Pancreas (tissue), 10 donors: ENCODE results near the gene PRPF4. TPM values are rescaled to one million over a fixed set of nuclear protein-coding genes. Genes with fewer than 3 reads are reported as not detected.
"Not testable (repeated sequence)": the region's sequence is repeated elsewhere in the genome, so short reads cannot be mapped to it uniquely, and the experiment has no call there.

Experiments used
- ATAC-seq, 4 donors: fragments of 200-7000 bp; cut with Tn5 transposase; one replicate each; pipeline versions ENCODE4 v1.8.0 to v1.9.1; 2020; ENCODE audit warnings: mild to moderate bottlenecking in 4 of 4, moderate library complexity in 4 of 4
- DNase-seq, 6 donors: peaks; one replicate each; pipeline ENCODE4 v3.0.0-alpha.2; 2020
- FAIRE-seq: peaks from 2 replicates; lab custom pipeline; 2012; peaks lifted over from hg19 to GRCh38; lab: Jason Lieb, UNC
- H3K27ac ChIP-seq, 4 donors: fragments of 200-600 bp; sonication (generic); 1 replicate in 3 of 4; 2 replicates in 1 of 4; pipeline versions ENCODE4 v1.5.0 to v1.8.0; 2020
- H3K27me3 ChIP-seq, 4 donors: fragments of 200-600 bp; one replicate each; pipeline ENCODE4 v1.8.0; 2021
- H3K36me3 ChIP-seq, 3 donors: fragments of 200-600 bp; sonication (generic) in 1 of 3; one replicate each; pipeline versions ENCODE4 v1.5.0 to v1.8.0; 2020 to 2021
- H3K4me1 ChIP-seq, 3 donors: fragments of 200-600 bp; one replicate each; pipeline ENCODE4 v1.8.0; 2021
- H3K4me3 ChIP-seq, 4 donors: fragments of 200-600 bp; sonication (generic) in 2 of 4; one replicate each; pipeline versions ENCODE4 v1.5.0 to v1.8.0; 2020 to 2021
- H3K9me3 ChIP-seq, 4 donors: fragments of 200-600 bp; one replicate each; pipeline ENCODE4 v1.8.0; 2021
- CTCF ChIP-seq, 4 donors: fragments of 200-600 bp; sonication (generic) in 3 of 4; IDR thresholded peaks; one replicate each; pipeline versions ENCODE4 v1.5.0 to v1.8.0; 2021; ENCODE audit warnings: antibody characterized with exemption in 4 of 4
- WGBS, 2 donors: extraction: QIAGEN DNeasy Blood & Tissue Kit; methylation state at CpG; one replicate each; pipeline ENCODE4 v1.1.7; 2013; 5-methylcytosine and 5-hydroxymethylcytosine counted together
- intact Hi-C, 3 donors: fragments of 100-400 bp; cut with DNase I; formaldehyde crosslinking; loops; one replicate each; pipeline versions ENCODE4 v1.11.1 to v1.14.2; 2022
- polyA plus RNA-seq, 2 donors: library from polyadenylated mRNA; stranded (reverse); fragments of 200-250 nt; gene quantifications; one replicate each; pipeline ENCODE4 v1.2.3, GENCODE V29; 2013
- total RNA-seq, 6 donors: library from RNA; stranded (reverse); fragmentation: NEBNext Ultra II Directional in 4 of 6; extraction: Animal tissue kit (Norgen Biotek cat#: 25700) in 4 of 6; gene quantifications; one replicate each; pipeline versions ENCODE4 v1.2.1 to v1.2.4, GENCODE V29; 2021 to 2023
- donor health status: healthy with polysubstance abuse.
- donor health status: DM: no; HTN: no; CAD: no; lungs with moderate emphysema.
- donor health status: DM: no; HTN: no; CAD: no.
- donor health status: control.
- donor health status: control.
- donor health status: Bipolar disorder and iron deficiency.
- donor health status: DM: yes; HTN: yes; CAD: no.
- donor health status: DM: no; HTN: no; CAD: no.
- donor health status: DM: no; HTN: no; CAD: no.
- donor health status: DM: yes; HTN: yes; CAD: no.

The PRPF4 gene
- total and polyA plus RNA-seq, 8 donors: 5.1 to 10.8 (median 8.4) TPM

- H3K4me3 ChIP-seq: no peak overlapping the region
- no peak for TF ChIP-seq CTCF (IDR thresholded peaks at IDR 0.05)
- 93% methylated on average over 4 of the region's 4 CpGs for WGBS, 2 donors
- H3K9me3 ChIP-seq: no peaks in the 10 kb centered on the region
- H3K27me3 ChIP-seq: no peaks in the 10 kb centered on the region
- ATAC-seq (no peak), FAIRE-seq (no peak), DNase-seq (no peak)
- H3K4me1 ChIP-seq: no peaks in the 10 kb centered on the region
- H3K27ac ChIP-seq: no peak overlapping the region
- intact Hi-C loops: no loop called here
- H3K36me3 ChIP-seq: no peaks in the 10 kb centered on the region
Measured at GRCh38 chr9:113245894-113246293, 29.6 kb upstream of the PRPF4 start.

- no peak for TF ChIP-seq CTCF (IDR thresholded peaks at IDR 0.05)
- WGBS, 2 donors: 81 to 86% methylated on average over 6 of the region's 6 CpGs
Measured at GRCh38 chr9:113246928-113247327, 28.5 kb upstream of the PRPF4 start.

GRCh38 chr9:113247640-113248039 is 27.8 kb upstream of the PRPF4 start:
- ATAC-seq (no peak), FAIRE-seq (no peak), DNase-seq (no peak)
- H3K4me3 ChIP-seq: no peak overlapping the region
- H3K9me3 ChIP-seq: no peaks in the 10 kb centered on the region
- no peak overlapping the region for H3K27ac ChIP-seq
- no peaks in the 10 kb centered on the region for H3K27me3 ChIP-seq
- intact Hi-C loops: no loop called here
- no peak for TF ChIP-seq CTCF (IDR thresholded peaks at IDR 0.05)
- H3K36me3 ChIP-seq: no peaks in the 10 kb centered on the region
- no peaks in the 10 kb centered on the region for H3K4me1 ChIP-seq

More at GRCh38 chr9:113246928-113247327, 28.5 kb upstream of the PRPF4 start:
- Histone ChIP-seq H3K4me3 (no peak overlapping the region), H3K36me3 (no peaks in the 10 kb centered on the region), H3K4me1 (no peaks in the 10 kb centered on the region), H3K27ac (no peak overlapping the region), H3K9me3 (no peaks in the 10 kb centered on the region), H3K27me3 (no peaks in the 10 kb centered on the region)
- no peak for ATAC-seq
- intact Hi-C loops: no loop called here
- no peak for DNase-seq
- no peak for FAIRE-seq

GRCh38 chr9:113249661-113250060 is 25.8 kb upstream of the PRPF4 start:
- FAIRE-seq, H3K4me3 ChIP-seq, intact Hi-C loops, DNase-seq, ATAC-seq, H3K36me3 ChIP-seq, H3K4me1 ChIP-seq, H3K27me3 ChIP-seq, H3K9me3 ChIP-seq, H3K27ac ChIP-seq: not testable (repeated sequence)
- 95 to 100% methylated on average over 2 of the region's 2 CpGs for WGBS, 2 donors

GRCh38 chr9:113250807-113251206 is 24.7 kb upstream of the PRPF4 start:
- intact Hi-C loops: no loop called here
- 93 to 95% methylated on average over 2 of the region's 2 CpGs for WGBS, 2 donors
- no peak for FAIRE-seq

More at GRCh38 chr9:113250807-113251206, 24.7 kb upstream of the PRPF4 start:
- Histone ChIP-seq H3K27ac (no peak overlapping the region), H3K4me3 (no peak overlapping the region), H3K9me3 (no peaks in the 10 kb centered on the region), H3K27me3 (no peaks in the 10 kb centered on the region), H3K36me3 (peaks cover 0 to 3% (median 0%) of the 10 kb centered on the region in 3 donors), H3K4me1 (no peaks in the 10 kb centered on the region)
- ATAC-seq (no peak), DNase-seq (no peak)
- TF ChIP-seq CTCF (IDR thresholded peaks at IDR 0.05): no peak
